HL-60 (cell line): ENCODE data around the gene CRYBG3.

Experiments
- DNase-seq, 2 experiments: peaks; one replicate each; pipeline ENCODE4 v3.0.0-alpha.2; 2010 to 2020; ENCODE audit warnings: low read depth in 1 of 2, low spot score in 1 of 2
- H3K27ac ChIP-seq: fragments of 250-450 bp; sonication (Bioruptor Pico); replicated peaks from 2 replicates; pipeline ENCODE4 v1.5.1; 2020; ENCODE audit warnings: mild to moderate bottlenecking, moderate library complexity
- H3K27me3 ChIP-seq: fragments of 250-450 bp; sonication (Bioruptor Pico); 2 replicates; pipeline ENCODE4 v1.5.1; 2021; ENCODE audit warnings: mild to moderate bottlenecking, moderate library complexity; ENCODE audit not compliant: insufficient read depth, poor library complexity, severe bottlenecking
- H3K4me3 ChIP-seq: replicated peaks from 2 replicates; pipeline ENCODE4 v1.5.1; 2011; ENCODE audit warnings: mild to moderate bottlenecking, control low read depth, low read length; ENCODE audit not compliant: insufficient read depth
- GABPA ChIP-seq: IDR thresholded peaks from 2 replicates; pipeline ENCODE4 v1.6.1; 2012; ENCODE audit warnings: low read depth
- POLR2AphosphoS5 ChIP-seq: IDR thresholded peaks from 2 replicates; pipeline ENCODE4 v1.6.1; 2012; ENCODE audit warnings: low read depth
- SPI1 ChIP-seq: IDR thresholded peaks from 2 replicates; pipeline ENCODE4 v1.6.1; 2012; ENCODE audit warnings: low read depth, mild to moderate bottlenecking, borderline replicate concordance
- TF ChIP-seq, protein P1 (sequence below): IDR thresholded peaks from one replicate; pipeline ENCODE4 v1.5.1; 2011; ENCODE audit warnings: low read length, control low read depth, inconsistent platforms; ENCODE audit not compliant: insufficient read depth
- TF ChIP-seq, protein P2 (sequence below): IDR thresholded peaks from 2 replicates; pipeline ENCODE4 v1.6.1; 2012; ENCODE audit warnings: low read depth; ENCODE audit not compliant: insufficient replicate concordance

CRYBG3 gene

DNA sequence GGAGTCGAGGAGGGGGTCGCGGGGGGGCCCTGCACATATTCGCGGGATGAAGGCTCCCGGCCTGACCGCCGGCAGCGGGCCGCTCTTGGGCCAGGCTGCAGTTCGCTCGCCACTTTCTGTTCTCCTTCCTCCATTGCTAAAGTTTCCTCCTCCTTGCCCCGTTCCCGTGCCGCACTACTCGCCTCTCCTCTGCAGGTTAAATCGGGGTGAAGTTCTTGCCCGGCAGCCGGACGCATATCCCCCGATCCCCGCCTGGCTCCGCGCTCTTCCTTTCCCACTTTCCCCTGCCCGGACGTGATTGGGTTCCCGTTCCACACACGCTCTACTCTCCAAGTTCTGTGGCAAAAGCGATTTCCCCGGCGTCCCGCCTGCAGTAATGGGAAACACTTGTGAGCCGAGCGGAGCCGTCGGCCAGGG, 556 bp downstream of the CRYBG3 start:
- Histone ChIP-seq H3K27me3 (no peaks in the 10 kb centered on the region), H3K4me3 (peak overlapping the region; percentile 85), H3K27ac (peak overlapping the region; percentile 19)
- TF ChIP-seq SPI1 (no peak), POLR2AphosphoS5 (no peak), GABPA (no peak)
- TF ChIP-seq, protein P1, sequence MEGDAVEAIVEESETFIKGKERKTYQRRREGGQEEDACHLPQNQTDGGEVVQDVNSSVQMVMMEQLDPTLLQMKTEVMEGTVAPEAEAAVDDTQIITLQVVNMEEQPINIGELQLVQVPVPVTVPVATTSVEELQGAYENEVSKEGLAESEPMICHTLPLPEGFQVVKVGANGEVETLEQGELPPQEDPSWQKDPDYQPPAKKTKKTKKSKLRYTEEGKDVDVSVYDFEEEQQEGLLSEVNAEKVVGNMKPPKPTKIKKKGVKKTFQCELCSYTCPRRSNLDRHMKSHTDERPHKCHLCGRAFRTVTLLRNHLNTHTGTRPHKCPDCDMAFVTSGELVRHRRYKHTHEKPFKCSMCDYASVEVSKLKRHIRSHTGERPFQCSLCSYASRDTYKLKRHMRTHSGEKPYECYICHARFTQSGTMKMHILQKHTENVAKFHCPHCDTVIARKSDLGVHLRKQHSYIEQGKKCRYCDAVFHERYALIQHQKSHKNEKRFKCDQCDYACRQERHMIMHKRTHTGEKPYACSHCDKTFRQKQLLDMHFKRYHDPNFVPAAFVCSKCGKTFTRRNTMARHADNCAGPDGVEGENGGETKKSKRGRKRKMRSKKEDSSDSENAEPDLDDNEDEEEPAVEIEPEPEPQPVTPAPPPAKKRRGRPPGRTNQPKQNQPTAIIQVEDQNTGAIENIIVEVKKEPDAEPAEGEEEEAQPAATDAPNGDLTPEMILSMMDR: no peak
- TF ChIP-seq, protein P2, sequence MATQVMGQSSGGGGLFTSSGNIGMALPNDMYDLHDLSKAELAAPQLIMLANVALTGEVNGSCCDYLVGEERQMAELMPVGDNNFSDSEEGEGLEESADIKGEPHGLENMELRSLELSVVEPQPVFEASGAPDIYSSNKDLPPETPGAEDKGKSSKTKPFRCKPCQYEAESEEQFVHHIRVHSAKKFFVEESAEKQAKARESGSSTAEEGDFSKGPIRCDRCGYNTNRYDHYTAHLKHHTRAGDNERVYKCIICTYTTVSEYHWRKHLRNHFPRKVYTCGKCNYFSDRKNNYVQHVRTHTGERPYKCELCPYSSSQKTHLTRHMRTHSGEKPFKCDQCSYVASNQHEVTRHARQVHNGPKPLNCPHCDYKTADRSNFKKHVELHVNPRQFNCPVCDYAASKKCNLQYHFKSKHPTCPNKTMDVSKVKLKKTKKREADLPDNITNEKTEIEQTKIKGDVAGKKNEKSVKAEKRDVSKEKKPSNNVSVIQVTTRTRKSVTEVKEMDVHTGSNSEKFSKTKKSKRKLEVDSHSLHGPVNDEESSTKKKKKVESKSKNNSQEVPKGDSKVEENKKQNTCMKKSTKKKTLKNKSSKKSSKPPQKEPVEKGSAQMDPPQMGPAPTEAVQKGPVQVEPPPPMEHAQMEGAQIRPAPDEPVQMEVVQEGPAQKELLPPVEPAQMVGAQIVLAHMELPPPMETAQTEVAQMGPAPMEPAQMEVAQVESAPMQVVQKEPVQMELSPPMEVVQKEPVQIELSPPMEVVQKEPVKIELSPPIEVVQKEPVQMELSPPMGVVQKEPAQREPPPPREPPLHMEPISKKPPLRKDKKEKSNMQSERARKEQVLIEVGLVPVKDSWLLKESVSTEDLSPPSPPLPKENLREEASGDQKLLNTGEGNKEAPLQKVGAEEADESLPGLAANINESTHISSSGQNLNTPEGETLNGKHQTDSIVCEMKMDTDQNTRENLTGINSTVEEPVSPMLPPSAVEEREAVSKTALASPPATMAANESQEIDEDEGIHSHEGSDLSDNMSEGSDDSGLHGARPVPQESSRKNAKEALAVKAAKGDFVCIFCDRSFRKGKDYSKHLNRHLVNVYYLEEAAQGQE: no peak
- peak in 1 of 2 experiments; percentile 14 for DNase-seq

DNA sequence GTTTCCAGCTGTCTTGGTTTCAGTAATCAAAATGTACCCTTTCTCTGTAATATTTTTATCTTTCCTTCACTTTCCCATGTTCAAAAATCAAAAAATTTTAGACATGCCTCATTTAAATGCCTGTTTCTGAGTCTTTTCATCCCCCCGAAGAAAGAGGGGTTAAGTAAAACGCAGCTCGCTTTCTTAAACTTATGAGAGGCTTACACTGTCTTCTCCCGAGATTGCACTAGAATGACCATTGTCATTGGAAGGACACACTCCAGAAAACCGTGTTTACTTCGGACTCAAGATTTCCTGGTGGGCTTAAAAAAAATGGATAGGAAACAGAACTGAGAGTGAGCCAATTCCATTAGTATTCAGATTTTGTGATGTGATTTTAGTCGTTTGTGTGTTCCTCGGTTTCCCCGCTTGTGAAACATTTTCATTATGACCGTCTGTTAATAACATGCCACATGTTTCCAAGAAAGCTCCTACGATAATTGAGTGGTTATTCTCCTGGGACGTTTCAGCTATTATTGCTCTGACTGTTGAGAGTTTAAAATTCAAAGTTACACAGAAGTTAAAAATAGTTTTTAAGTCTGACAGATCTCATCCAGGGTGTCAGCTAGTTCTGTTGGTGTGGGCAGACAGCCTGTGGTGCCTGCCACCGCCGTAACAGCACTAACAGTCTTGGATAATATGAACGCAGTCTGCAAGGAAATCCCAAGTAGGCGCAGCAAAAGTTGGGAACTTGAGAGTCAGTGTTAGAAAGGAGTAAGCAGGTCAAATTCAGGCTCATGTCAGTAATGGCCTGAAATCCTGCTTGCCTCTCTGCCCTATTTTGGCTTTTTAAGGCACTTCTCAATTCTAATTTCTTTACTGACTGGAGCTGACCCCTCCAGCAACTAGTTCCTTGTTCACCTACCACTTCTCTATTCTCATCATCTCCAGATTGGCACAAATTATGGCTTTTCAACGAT, 1.5 kb downstream of the CRYBG3 start:
- DNase-seq: peak in 1 of 2 experiments; percentile 7
- TF ChIP-seq SPI1 (peak; percentile 79), GABPA (no peak)
- Histone ChIP-seq H3K4me3 (no peak overlapping the region), H3K27ac (no peak overlapping the region), H3K27me3 (no peaks in the 10 kb centered on the region)

DNA sequence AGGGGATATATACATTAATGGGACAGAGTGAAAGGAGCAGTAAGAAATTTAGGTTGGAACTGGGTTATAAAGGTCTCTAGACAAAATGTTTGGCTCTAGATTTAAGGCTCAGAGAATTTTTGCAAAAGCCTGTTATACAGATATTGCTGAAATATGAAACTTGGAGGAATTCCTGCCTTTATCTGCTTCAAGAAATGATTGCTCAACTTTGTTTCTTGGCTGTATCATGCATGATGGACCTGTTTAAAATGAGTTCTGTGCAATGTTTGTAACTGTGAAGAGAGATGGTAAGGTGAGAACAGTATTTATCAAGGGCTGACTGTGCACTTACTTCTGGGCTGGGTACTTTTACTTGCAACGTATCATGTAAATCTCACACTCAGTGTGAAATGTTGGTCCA, 3.3 kb downstream of the CRYBG3 start:
- Histone ChIP-seq H3K27ac (no peak overlapping the region), H3K27me3 (no peaks in the 10 kb centered on the region), H3K4me3 (no peak overlapping the region)
- DNase-seq: no peak
- TF ChIP-seq, protein P1: no peak
- no peak for TF ChIP-seq GABPA
- TF ChIP-seq POLR2AphosphoS5: no peak
- TF ChIP-seq, protein P2: no peak
- TF ChIP-seq SPI1: no peak

DNA sequence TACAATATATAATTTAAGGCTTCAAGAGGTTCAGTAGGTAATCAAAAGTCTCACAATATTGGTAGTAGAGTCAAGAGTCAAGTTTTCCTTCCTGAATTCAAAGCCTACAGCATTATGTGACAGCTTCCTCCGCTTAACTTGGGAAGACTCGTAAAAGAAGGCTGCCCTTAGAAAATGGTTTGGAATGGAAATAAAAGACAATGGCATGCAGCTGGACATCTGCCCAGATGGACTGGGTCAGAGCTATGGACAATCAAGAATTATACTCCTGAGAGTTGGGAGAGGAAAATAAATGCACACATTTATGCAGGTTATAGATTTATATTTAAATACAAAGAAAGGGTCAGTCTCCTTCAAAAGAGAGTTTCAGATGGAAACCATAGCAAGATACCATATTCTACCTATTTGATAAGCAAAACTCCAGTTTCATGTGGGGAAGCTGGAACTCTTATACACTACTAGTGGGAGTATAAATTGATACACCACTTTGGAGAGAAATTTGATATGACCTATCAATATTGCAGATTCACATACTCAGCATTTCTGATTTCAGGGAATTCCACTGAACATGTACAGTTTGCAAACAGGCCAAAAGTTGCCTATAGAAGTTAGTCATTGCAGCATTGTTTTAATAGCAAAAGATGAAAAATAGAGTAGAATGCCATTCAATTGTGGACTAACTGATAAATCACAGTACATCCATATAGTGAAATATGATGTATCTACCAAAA, 6.1 kb downstream of the CRYBG3 start:
- Histone ChIP-seq H3K27ac (no peak overlapping the region), H3K27me3 (no peaks in the 10 kb centered on the region), H3K4me3 (no peak overlapping the region)
- TF ChIP-seq GABPA (no peak), POLR2AphosphoS5 (no peak), SPI1 (no peak)
- TF ChIP-seq, protein P2: no peak
- TF ChIP-seq, protein P1: no peak
- no peak for DNase-seq
